WTC11 (cell line): Measurements from ENCODE around the gene HMGXB3. TPM values are rescaled to one million over a fixed set of nuclear protein-coding genes. Genes with fewer than 3 reads are reported as not detected.

Experiments
- ATAC-seq: fragments of 200-7000 bp; cut with Tn5 transposase; 2 replicates; pipeline ENCODE4 v1.10.0; 2021; ENCODE audit warnings: mild to moderate bottlenecking, moderate library complexity
- CTCF ChIA-PET: fragments of 300-600 bp; sonication (Branson Sonifier 250); formaldehyde crosslinking; loops from one replicate; lab custom pipeline; 2021; ENCODE audit warnings: antibody characterized with exemption; lab: Charles Lee
- POLR2A ChIA-PET: fragments of 350-600 bp; sonication (Branson Sonifier 250); formaldehyde crosslinking; loops from one replicate; lab custom pipeline; 2021; ENCODE audit warnings: antibody characterized with exemption; lab: Charles Lee
- DNase-seq: peaks from one replicate; pipeline ENCODE4 v3.0.0; 2021; ENCODE audit warnings: low spot score
- H3K27ac Mint-ChIP-seq: 2 replicates; pipeline ENCODE4 v1.8.0; 2021; ENCODE audit warnings: mixed read lengths
- H3K27me3 Mint-ChIP-seq: 2 replicates; pipeline ENCODE4 v1.8.0; 2021; ENCODE audit warnings: low read depth, mild to moderate bottlenecking, moderate library complexity, mixed read lengths
- H3K36me3 Mint-ChIP-seq: 2 replicates; pipeline ENCODE4 v1.8.0; 2021; ENCODE audit warnings: mixed read lengths
- H3K4me1 Mint-ChIP-seq: 2 replicates; pipeline ENCODE4 v1.8.0; 2022; ENCODE audit warnings: mixed read lengths
- H3K4me3 Mint-ChIP-seq: 2 replicates; pipeline ENCODE4 v1.8.0; 2021; ENCODE audit warnings: mild to moderate bottlenecking, moderate library complexity, mixed read lengths
- H3K9me3 Mint-ChIP-seq: 2 replicates; pipeline ENCODE4 v1.8.0; 2021; ENCODE audit warnings: mixed read lengths
- ARID4B ChIP-seq: sonication (generic); formaldehyde crosslinking; IDR thresholded peaks from 2 replicates; pipeline ENCODE4 v1.8.0; 2023; ENCODE audit warnings: missing genetic modification reagents, mild to moderate bottlenecking, borderline replicate concordance
- EMX1 ChIP-seq: fragments of 250-450 bp; sonication (Bioruptor Pico); IDR thresholded peaks from 2 replicates; pipeline ENCODE4 v1.8.0; 2021; ENCODE audit warnings: mild to moderate bottlenecking
- FOXJ3 ChIP-seq: sonication (generic); formaldehyde crosslinking; IDR thresholded peaks from 2 replicates; pipeline ENCODE4 v1.9.0; 2021; ENCODE audit warnings: missing genetic modification reagents, mild to moderate bottlenecking, borderline replicate concordance
- GTF2I ChIP-seq: fragments of 250-450 bp; sonication (Bioruptor Pico); conservative IDR thresholded peaks from 2 replicates; pipeline ENCODE4 v1.4.0; 2021; ENCODE audit warnings: mild to moderate bottlenecking
- NR1H2 ChIP-seq: sonication (generic); formaldehyde crosslinking; IDR thresholded peaks from 2 replicates; pipeline ENCODE4 v1.9.0; 2021; ENCODE audit warnings: mild to moderate bottlenecking, moderate library complexity, missing genetic modification reagents
- NR3C1 ChIP-seq: sonication (generic); formaldehyde crosslinking; conservative IDR thresholded peaks from 2 replicates; pipeline ENCODE4 v1.8.1; 2023; ENCODE audit warnings: low read depth, mild to moderate bottlenecking, missing genetic modification reagents
- OVOL2 ChIP-seq: fragments of 250-450 bp; sonication (Bioruptor Pico); IDR thresholded peaks from 2 replicates; pipeline ENCODE4 v1.9.0; 2021; ENCODE audit warnings: mild to moderate bottlenecking, borderline replicate concordance
- RELA ChIP-seq: sonication (generic); formaldehyde crosslinking; IDR thresholded peaks from 2 replicates; pipeline ENCODE4 v1.8.1; 2022; ENCODE audit warnings: missing genetic modification reagents, mild to moderate bottlenecking, borderline replicate concordance
- ZSCAN18 ChIP-seq: fragments of 250-450 bp; sonication (Bioruptor Pico); IDR thresholded peaks from 2 replicates; pipeline ENCODE4 v2.1.2; 2022; ENCODE audit warnings: mild to moderate bottlenecking, moderate library complexity
- total RNA-seq: library from RNA; stranded (reverse); gene quantifications from 3 replicates; pipeline ENCODE4 v1.2.3, GENCODE V29; 2021
- TF ChIP-seq, protein P1 (sequence below): fragments of 250-450 bp; sonication (Bioruptor Pico); IDR thresholded peaks from 2 replicates; pipeline ENCODE4 v1.9.0; 2021; ENCODE audit warnings: mild to moderate bottlenecking
- TF ChIP-seq, protein P2 (sequence below): fragments of 250-450 bp; sonication (Bioruptor Pico); IDR thresholded peaks from 2 replicates; pipeline ENCODE4 v1.9.0; 2021; ENCODE audit warnings: mild to moderate bottlenecking, borderline replicate concordance
- TF ChIP-seq, protein P3 (sequence below): sonication (generic); formaldehyde crosslinking; IDR thresholded peaks from 2 replicates; pipeline ENCODE4 v1.8.0; 2022; ENCODE audit warnings: missing genetic modification reagents
- TF ChIP-seq, protein P4 (sequence below): sonication (generic); formaldehyde crosslinking; IDR thresholded peaks from 2 replicates; pipeline ENCODE4 v1.8.0; 2022; ENCODE audit warnings: mild to moderate bottlenecking, missing genetic modification reagents
- TF ChIP-seq, protein P5 (sequence below): sonication (generic); formaldehyde crosslinking; IDR thresholded peaks from 2 replicates; pipeline ENCODE4 v1.8.1; 2022; ENCODE audit warnings: low read depth, mild to moderate bottlenecking, moderate library complexity, missing genetic modification reagents, borderline replicate concordance

HMGXB3 gene
- total RNA-seq, 1 experiment from 2014 or later: 31.6 TPM

GRCh38 chr5:149962601-149963300, 37.8 kb upstream of the HMGXB3 start:
- CTCF ChIA-PET: interaction anchor here (0.9 to 5.7 kb wide), 14 partner anchors 27 to 330 kb away, joined by 3 to 60 read pairs (median 6); partner anchors contain the start of genes HMGXB3 and TIGD6

More at GRCh38 chr5:149962601-149963300, 37.8 kb upstream of the HMGXB3 start:
- Mint-ChIP-seq H3K36me3 (no peaks in the 10 kb centered on the region), H3K27me3 (peaks cover 8% of the 10 kb centered on the region; the same call in 1 of the 2 replicates), H3K27ac (no peak overlapping the region), H3K9me3 (no peaks in the 10 kb centered on the region), H3K4me1 (peaks cover 19% of the 10 kb centered on the region), H3K4me3 (no peak overlapping the region)
- POLR2A ChIA-PET: no interaction called here
- no peak for DNase-seq
- TF ChIP-seq FOXJ3 (CRISPR knock-in tag): no peak
- TF ChIP-seq, protein P1, sequence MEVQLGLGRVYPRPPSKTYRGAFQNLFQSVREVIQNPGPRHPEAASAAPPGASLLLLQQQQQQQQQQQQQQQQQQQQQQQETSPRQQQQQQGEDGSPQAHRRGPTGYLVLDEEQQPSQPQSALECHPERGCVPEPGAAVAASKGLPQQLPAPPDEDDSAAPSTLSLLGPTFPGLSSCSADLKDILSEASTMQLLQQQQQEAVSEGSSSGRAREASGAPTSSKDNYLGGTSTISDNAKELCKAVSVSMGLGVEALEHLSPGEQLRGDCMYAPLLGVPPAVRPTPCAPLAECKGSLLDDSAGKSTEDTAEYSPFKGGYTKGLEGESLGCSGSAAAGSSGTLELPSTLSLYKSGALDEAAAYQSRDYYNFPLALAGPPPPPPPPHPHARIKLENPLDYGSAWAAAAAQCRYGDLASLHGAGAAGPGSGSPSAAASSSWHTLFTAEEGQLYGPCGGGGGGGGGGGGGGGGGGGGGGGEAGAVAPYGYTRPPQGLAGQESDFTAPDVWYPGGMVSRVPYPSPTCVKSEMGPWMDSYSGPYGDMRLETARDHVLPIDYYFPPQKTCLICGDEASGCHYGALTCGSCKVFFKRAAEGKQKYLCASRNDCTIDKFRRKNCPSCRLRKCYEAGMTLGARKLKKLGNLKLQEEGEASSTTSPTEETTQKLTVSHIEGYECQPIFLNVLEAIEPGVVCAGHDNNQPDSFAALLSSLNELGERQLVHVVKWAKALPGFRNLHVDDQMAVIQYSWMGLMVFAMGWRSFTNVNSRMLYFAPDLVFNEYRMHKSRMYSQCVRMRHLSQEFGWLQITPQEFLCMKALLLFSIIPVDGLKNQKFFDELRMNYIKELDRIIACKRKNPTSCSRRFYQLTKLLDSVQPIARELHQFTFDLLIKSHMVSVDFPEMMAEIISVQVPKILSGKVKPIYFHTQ: no peak
- TF ChIP-seq, protein P2, sequence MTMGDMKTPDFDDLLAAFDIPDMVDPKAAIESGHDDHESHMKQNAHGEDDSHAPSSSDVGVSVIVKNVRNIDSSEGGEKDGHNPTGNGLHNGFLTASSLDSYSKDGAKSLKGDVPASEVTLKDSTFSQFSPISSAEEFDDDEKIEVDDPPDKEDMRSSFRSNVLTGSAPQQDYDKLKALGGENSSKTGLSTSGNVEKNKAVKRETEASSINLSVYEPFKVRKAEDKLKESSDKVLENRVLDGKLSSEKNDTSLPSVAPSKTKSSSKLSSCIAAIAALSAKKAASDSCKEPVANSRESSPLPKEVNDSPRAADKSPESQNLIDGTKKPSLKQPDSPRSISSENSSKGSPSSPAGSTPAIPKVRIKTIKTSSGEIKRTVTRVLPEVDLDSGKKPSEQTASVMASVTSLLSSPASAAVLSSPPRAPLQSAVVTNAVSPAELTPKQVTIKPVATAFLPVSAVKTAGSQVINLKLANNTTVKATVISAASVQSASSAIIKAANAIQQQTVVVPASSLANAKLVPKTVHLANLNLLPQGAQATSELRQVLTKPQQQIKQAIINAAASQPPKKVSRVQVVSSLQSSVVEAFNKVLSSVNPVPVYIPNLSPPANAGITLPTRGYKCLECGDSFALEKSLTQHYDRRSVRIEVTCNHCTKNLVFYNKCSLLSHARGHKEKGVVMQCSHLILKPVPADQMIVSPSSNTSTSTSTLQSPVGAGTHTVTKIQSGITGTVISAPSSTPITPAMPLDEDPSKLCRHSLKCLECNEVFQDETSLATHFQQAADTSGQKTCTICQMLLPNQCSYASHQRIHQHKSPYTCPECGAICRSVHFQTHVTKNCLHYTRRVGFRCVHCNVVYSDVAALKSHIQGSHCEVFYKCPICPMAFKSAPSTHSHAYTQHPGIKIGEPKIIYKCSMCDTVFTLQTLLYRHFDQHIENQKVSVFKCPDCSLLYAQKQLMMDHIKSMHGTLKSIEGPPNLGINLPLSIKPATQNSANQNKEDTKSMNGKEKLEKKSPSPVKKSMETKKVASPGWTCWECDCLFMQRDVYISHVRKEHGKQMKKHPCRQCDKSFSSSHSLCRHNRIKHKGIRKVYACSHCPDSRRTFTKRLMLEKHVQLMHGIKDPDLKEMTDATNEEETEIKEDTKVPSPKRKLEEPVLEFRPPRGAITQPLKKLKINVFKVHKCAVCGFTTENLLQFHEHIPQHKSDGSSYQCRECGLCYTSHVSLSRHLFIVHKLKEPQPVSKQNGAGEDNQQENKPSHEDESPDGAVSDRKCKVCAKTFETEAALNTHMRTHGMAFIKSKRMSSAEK (CRISPR knock-in tag): no peak
- no peak for TF ChIP-seq NR3C1 (CRISPR knock-in tag)
- no peak for TF ChIP-seq GTF2I (CRISPR knock-in tag)
- TF ChIP-seq ARID4B (CRISPR knock-in tag): no peak
- TF ChIP-seq ZSCAN18 (CRISPR knock-in tag): no peak
- TF ChIP-seq RELA: no peak
- TF ChIP-seq, protein P3, sequence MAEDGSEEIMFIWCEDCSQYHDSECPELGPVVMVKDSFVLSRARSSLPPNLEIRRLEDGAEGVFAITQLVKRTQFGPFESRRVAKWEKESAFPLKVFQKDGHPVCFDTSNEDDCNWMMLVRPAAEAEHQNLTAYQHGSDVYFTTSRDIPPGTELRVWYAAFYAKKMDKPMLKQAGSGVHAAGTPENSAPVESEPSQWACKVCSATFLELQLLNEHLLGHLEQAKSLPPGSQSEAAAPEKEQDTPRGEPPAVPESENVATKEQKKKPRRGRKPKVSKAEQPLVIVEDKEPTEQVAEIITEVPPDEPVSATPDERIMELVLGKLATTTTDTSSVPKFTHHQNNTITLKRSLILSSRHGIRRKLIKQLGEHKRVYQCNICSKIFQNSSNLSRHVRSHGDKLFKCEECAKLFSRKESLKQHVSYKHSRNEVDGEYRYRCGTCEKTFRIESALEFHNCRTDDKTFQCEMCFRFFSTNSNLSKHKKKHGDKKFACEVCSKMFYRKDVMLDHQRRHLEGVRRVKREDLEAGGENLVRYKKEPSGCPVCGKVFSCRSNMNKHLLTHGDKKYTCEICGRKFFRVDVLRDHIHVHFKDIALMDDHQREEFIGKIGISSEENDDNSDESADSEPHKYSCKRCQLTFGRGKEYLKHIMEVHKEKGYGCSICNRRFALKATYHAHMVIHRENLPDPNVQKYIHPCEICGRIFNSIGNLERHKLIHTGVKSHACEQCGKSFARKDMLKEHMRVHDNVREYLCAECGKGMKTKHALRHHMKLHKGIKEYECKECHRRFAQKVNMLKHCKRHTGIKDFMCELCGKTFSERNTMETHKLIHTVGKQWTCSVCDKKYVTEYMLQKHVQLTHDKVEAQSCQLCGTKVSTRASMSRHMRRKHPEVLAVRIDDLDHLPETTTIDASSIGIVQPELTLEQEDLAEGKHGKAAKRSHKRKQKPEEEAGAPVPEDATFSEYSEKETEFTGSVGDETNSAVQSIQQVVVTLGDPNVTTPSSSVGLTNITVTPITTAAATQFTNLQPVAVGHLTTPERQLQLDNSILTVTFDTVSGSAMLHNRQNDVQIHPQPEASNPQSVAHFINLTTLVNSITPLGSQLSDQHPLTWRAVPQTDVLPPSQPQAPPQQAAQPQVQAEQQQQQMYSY (CRISPR knock-in tag): no peak
- TF ChIP-seq, protein P4, sequence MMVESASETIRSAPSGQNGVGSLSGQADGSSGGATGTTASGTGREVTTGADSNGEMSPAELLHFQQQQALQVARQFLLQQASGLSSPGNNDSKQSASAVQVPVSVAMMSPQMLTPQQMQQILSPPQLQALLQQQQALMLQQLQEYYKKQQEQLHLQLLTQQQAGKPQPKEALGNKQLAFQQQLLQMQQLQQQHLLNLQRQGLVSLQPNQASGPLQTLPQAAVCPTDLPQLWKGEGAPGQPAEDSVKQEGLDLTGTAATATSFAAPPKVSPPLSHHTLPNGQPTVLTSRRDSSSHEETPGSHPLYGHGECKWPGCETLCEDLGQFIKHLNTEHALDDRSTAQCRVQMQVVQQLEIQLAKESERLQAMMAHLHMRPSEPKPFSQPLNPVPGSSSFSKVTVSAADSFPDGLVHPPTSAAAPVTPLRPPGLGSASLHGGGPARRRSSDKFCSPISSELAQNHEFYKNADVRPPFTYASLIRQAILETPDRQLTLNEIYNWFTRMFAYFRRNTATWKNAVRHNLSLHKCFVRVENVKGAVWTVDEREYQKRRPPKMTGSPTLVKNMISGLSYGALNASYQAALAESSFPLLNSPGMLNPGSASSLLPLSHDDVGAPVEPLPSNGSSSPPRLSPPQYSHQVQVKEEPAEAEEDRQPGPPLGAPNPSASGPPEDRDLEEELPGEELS: no peak
- no peak for TF ChIP-seq NR1H2 (CRISPR knock-in tag)
- no peak for TF ChIP-seq EMX1 (CRISPR knock-in tag)
- TF ChIP-seq OVOL2 (CRISPR knock-in tag): no peak
- TF ChIP-seq, protein P5, sequence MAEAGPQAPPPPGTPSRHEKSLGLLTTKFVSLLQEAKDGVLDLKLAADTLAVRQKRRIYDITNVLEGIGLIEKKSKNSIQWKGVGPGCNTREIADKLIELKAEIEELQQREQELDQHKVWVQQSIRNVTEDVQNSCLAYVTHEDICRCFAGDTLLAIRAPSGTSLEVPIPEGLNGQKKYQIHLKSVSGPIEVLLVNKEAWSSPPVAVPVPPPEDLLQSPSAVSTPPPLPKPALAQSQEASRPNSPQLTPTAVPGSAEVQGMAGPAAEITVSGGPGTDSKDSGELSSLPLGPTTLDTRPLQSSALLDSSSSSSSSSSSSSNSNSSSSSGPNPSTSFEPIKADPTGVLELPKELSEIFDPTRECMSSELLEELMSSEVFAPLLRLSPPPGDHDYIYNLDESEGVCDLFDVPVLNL: no peak
- ATAC-seq: no peak
